ENCODE results near the gene TMEM43.

Gene TMEM43

DNA sequence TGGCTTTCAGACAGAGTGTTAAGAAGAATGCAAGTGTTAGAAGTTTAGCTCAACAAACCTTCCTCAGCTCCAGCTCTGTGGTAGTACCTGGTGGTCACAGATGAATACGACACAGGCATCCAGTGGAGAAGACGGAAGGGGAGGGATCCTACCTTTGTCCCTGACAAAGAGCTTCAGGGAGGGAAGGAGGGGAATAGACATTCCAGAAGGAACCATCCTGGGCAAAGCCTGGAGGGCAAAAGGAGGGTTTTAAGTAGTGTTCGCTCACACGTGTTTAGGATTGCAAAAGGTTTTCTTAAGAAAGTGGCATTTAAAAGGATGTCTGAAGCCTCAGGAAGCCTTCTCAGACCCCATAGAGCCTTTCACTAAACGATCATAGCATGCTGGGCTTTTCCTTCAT is 3.0 kb upstream of the TMEM43 start:
- DNase-seq (ENCODE audit: low read depth) = no peak

DNA sequence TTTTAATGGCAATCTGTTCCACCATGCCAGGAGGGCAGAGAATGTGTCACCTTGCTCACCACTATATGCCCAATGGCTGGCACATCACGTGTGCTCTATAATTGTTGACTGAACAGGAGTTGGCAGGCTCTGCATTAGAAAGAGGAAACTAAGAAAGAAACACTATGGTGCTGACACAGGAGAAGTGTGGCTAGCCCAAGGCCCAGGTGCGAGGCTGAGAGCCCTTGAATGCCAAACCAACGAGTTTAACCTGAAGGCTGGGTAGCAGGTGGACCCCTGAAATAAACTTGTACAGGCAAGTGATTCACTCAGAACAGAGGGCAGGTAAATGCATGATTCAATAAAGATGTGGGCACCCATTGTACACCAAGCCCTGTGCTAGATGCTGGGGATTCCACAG is 2.6 kb upstream of the TMEM43 start:
- DNase-seq (ENCODE audit: low read depth) = no peak

DNA sequence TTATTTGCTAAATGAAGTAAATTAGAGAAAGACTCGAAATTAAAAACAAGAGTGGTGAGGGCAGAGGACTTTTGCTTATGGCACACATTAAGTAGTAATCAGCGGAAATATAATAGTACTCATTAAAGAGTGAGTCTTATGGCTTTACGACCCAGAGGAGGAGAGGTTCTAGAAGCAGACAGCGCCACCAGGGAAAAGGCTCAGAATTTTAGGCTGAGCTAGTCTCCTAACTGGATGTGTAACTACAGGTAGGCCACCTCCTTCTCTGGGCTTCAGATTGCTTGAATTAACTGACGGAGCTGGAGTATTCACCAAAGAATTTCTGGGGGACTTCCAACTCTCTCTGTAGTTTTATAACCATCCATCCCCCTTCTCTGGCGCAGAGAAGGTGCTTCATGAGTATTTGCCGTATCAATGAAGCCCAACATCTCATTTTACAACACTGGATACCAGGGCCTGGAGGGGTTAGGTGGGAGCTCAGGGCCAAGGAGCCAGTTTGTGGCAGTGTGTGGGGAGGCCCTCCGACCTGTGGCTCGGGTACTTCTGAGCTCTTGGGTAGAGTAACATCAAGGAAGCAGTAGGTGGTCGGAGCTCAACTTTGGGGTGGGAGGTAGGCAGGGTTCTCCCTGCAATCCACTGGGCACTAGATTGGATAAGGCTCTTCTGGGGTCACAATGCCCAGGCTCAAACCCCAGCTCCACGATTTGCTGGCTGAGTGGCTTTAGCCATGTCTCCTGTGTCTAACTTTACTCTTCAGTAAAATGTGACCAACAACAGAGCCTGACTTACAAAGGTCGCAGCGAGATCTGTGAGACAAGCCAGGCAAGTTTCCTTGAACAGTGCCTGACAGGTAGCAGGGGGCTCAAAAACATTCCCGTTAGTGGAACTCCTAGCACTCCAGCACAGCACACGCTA is 1.3 kb upstream of the TMEM43 start:
- DNase-seq (ENCODE audit: low read depth) = no peak

DNA sequence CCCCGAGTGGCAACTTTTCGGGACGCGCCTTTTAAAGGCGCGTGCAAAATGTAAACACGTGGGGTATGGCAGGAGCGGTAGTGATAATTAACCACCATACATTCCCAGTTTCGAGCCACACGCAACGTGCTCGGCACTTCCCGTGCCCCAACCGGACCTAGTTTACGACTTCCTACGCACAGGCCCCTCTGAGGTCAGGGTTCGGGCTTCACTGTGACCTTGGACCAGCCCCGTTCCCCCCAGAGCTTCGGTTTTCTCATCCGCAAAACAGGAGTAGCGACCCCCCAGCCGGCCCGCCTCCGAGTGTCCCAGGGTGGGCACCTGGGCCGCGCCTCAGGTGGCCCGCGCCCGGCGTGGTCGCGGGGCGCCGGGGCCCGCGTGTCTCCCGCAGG is 633 bp upstream of the TMEM43 start:
- peak; percentile 44 for DNase-seq (ENCODE audit: low read depth)

DNA sequence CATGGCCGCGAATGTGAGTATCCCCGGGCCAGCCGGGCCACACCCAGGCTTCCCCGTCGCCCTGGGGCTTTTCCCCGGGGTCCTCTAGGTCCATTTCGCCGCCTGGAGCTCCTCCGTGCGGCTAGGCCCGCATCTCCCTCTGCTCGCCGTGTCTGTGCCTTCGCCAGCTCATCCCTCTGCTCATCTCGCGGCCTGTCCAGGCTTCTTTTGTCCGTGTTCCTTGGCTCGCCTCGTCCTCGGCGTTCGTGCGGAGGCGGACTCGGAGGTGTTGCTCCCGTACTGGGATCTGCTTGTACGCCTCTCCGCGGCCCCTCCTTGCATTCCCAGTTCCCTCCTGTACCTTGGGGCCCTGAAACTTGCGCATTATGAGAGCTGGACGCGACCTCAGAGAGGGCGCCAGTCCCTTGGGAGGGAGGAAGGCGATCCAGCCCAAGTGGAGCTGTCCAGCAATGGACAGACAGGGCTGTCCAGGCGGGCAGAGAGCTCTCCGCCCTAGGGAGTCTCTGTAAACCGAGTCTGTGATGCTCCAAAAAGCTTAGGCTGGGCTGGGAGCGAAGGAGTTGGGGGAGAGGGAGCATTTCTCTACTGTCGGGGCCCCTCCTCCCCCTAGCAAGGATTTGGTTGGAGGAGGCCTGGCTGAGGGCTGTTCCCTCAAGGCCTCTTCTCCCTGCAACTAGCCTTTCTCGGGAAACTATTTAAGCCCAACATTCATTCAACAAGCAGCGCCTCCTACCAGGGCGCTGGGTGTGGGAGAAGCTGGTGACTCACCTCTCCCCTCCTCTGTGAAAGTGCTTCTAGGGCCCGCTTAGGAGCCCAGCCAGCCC is 553 bp downstream of the TMEM43 start:
- DNase-seq (ENCODE audit: low read depth) = peak; percentile 45

DNA sequence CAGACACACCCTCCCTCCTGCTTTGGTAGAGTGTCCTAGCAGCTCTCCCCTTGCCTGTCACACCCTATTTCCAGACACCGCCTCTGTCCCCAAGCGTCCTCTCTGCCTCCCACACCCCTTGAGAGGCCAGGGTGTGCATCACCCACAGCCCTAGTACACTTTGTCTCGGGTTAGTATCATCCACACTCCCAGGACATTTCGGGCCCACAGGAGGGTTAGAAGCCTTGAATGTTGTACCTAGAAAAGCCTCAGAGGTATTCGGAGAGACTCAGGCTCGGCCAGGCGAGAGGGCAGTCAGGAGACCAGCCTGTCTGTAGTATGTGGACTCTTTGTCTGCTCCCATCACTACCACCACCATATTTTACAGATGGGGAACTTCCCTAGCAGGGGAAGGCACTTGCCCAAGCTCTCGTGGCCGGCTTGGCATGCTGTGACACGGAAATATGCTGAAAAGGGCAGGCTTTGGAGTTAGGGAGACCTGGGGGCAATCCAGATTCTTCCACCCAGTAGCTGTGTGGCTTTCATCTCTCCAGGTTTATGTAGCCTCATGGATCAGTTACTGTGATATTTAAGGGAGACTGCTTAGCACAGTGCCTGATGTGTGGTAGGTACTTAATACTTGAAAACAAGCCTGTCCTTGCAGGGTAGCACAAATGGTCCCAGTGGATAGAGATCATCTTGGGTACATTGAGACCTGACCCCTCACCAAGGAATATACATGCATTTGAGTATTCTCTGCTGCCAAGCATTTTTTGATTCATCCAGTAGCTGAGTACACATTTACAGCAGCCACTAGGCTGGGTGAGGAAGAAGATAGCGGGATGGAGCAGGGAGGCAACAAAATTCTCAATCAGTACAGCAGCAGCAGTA is 1.4 kb downstream of the TMEM43 start:
- no peak for DNase-seq (ENCODE audit: low read depth)

DNA sequence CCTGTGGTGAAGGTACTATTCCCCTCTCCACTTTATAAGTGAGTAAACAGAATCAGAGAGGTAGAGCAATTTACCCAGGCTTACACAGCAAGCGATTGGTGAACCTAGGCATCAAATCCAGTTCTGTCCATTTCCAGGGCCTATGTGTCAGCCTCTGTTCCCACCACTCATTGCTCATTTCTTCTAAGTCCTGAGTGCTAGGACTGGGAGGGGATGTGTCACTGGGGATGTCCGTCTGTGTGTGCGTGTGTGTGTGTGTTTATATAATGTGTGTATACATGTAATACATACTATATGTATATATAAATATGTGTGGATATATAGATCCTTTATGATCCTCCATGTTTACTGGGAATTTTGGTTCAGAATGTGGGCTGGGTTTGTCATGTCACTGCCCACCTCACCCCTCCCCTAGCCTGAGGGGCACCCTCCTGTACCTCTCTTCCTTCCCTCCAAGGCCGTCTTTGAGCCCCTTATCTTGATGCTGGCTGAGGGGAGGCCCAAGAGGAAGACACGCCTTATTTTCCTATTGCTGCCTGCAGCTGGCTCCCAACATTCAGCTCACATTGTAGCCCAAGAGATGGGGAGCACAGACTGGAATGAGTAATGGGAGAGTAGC is 2.1 kb downstream of the TMEM43 start:
- DNase-seq (ENCODE audit: low read depth) = no peak

DNA sequence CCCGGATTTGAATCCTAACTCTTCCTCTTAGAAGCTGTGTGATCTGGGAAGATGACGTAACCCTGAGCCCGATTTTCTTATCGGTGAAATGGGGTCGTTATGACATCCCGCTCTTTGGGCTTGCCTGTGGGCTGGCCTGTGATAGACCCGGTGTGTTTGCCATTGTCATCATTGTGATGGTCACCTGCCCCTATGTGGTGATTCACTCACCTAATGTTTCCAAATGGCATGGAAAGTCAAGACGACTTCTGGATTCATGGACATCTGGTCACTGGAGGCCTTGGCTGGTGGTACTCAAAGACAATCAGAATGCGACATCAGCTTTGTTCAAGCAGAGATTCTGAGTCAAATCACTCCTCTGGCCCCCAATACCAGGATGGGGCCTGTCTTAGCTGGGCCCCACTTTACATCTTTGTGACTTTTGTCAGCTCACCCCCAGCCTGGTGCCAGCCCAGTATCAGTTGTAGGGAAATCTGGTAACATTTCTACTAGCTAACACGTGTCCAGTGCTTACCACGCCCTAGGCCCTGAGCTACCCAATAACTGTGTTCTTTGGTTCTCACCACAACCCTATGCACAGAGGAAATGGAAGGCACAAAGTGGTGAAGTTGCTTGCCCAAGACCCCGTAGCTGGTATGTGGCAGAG is 2.8 kb downstream of the TMEM43 start:
- DNase-seq (ENCODE audit: low read depth) = no peak

DNA sequence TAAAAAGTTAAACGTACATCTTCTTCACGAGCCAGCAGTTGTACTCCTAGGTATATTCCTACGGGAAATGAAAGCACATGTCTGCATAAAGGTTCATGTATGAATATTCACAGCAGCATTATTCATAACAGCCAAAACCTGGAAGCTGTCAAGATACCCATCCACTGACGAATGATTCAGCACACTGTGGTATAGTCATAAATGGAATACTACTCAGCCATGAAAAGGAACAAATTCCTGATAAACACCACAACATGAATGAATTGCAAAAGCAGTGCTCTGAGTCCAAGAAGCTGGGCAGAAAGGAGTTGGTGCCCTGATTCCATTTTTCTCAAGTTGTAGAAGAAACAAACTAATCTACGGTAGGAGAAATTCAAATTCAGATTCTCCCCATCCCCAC is 3.9 kb downstream of the TMEM43 start:
- no peak for DNase-seq (ENCODE audit: low read depth)

DNA sequence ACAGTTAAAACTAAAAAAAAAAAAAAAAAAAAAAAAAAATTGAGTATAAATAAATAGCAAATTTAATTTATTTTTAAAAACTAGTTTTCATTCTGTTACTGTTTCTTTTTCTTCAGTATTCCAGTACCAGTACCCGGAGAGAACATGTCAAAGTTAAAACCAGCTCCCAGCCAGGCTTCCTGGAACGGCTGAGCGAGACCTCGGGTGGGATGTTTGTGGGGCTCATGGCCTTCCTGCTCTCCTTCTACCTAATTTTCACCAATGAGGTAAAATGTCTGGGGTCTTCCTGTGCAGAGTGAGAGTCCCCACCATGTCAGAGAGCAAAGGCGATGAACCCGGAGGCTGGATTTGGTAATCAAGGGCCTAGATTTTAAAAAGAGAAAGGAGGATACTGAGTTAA is 4.4 kb downstream of the TMEM43 start:
- DNase-seq (ENCODE audit: low read depth) = no peak

DNA sequence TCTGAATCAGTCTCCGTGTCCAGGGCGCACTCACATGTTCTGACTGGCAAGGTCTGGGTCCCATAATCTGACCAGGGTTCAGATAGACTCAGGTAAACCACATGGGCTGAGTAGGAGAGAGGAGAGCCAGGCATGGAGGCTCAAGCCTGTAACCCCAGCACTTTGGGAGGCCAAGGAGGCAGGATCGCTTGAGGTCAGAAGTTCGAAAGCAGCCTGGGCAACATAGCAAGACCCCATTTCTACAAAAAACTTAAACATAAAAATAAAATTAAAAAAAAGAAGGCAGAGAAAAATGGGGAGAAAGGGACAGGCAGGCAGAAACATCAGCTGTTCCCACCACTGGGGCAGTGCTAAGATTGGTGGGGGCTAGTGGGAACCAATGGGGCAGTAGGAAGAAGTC is 5.4 kb downstream of the TMEM43 start:
- DNase-seq (ENCODE audit: low read depth) = no peak

DNA sequence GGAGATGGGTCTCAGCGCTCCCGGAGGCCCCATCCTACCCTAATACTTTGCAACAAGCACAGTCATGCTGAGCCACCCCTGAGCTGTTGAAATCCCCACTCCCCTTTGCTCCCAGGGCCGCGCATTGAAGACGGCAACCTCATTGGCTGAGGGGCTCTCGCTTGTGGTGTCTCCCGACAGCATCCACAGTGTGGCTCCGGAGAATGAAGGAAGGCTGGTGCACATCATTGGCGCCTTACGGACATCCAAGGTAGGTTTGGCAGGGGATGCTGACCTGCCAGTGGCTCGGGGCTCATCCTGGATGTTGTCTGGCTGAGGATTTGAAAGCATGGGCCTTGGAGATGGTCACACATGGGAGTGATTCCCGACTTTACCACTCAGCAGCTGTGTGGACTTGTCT is 5.9 kb downstream of the TMEM43 start:
- no peak for DNase-seq (ENCODE audit: low read depth)

DNA sequence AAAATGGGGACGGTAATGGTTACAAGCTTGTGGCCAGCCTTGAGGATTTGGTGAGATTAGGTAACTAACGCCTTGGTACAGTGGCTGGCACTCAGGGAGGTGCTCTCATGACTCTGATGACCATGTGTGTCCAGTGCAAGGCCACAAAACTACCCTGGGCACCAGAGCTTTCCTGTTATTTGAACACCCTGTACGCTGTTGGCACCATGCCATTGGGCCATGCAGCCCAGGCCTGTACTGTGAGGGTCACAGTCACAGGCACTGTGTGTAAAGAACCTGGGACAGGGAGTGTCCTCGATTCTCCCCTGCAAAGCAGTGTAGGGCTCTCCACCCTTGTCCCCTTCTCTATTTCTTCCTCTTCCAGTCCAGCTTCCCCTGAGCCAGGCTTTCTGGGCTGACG is 6.3 kb downstream of the TMEM43 start:
- DNase-seq (ENCODE audit: low read depth) = no peak

DNA sequence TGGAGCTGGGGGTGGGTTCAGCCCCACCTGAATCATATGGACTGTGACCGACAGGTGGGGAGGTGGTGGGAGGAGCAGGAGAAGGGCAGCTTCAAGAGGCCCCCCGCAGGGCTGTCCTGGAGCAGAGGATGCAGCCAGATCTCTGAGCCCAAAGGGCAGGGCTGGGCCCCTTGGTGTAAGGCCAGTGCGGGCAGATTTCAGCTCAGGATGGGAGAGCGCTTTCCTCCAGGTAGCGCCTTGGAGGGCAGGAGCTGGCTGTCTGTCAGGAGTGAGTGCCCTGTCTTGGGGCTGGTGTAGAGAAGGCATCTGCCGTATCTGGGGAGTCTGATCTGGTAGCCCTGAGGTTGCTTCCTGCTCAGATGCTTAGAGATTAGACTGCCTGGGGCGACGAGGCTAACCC is 7.3 kb downstream of the TMEM43 start:
- no peak for DNase-seq (ENCODE audit: low read depth)

DNA sequence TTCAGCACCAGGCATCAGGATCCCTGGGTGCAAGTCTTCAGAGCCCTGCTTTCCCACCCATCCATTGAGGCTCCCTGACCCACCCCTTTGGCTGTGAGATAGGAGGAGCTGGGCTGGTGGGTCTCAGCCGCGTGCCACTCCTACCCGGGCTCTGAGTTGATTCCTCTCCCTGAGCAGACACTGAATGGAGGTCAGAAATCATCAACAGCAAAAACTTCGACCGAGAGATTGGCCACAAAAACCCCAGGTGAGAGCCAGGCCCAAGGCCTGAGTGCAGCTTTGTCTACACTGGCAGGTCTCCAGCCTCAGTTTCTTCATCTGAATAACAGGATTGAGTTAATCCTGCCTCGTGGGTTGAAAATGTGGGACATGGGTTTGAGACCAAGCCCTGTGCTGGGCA is 7.8 kb downstream of the TMEM43 start:
- no peak for DNase-seq (ENCODE audit: low read depth)

DNA sequence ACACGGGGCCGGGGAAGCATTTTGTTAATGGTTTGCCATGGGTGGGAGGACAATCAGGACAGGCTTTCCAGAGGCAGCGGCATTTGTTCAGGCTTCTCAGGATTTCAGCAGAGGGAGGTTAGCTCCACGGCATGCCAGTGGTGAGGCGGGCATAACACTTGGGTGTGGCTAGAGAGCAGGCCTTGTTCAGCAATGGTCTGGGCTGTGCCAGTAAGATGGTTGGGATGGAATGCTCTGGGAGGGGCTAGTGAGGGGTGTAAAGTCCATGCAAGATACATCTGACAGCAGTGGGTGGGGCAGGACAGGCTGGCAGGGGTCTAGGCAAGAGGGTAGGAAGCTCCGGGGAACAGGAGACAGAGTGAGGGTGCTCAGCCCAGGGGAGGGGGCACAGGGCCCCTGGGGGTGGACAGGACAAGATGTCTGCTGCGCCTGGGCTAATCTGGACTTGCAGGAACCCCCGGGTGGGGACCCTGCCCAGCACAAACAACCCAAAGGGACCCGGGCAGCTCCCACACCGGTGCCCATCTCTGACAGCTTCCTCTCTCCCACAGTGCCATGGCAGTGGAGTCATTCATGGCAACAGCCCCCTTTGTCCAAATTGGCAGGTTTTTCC is 8.4 kb downstream of the TMEM43 start:
- no peak for DNase-seq (ENCODE audit: low read depth)

DNA sequence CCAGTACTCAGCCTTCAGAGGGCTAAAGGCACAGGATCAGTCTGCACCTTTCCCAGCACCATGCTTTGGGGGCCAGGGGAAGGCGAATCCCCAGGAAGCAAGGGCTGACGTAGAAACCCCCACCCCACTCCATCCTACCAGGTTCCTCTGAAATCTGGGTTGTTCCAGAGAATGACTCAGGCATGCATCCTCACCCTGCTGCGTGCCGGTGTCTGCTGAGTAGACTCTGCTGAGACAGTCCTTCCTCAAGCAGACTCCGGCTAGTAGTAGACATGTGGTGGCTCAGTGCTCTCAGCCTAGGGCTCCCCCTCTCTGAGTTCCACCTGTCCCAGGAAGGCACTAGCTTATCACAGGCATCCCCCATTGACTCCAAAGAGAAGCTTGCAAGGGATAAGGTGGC is 9.0 kb downstream of the TMEM43 start:
- DNase-seq (ENCODE audit: low read depth) = no peak

DNA sequence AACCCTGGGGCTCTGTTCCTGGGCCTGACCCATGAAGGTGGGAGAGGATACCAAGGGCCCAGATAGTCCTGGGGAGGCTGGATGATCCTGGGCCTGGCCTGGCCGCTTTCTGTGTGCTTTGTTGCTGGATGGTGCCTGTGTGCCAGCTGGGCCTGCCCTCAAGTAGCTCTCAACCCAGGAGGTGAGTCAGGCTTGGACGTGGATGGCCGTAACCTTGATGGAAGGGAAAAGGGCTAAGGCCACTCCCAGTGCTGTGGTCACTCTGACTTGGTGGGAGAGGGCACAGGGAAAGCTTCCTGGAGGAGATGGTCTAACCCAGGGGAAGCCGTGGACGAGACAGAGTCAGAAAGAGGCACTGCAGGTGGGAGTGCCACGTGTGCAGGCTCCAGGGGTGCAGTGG is 9.4 kb downstream of the TMEM43 start:
- DNase-seq (ENCODE audit: low read depth) = no peak

DNA sequence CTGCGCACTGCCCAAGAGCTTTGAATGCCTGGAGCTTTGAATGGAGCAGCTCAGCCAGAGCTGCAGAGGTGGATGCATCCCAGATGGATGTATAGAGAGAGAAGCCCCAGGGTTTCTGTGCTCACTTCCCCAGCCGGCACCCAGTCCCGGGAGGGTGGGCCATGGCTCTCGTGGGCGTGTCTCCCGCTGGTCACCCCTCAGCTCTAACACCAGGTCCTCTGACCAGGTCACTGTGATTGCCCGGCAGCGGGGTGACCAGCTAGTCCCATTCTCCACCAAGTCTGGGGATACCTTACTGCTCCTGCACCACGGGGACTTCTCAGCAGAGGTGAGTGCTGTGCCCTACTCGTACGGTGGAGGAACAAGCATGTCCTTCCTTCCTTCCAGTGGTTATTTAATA is 10.7 kb downstream of the TMEM43 start:
- no peak for DNase-seq (ENCODE audit: low read depth)

DNA sequence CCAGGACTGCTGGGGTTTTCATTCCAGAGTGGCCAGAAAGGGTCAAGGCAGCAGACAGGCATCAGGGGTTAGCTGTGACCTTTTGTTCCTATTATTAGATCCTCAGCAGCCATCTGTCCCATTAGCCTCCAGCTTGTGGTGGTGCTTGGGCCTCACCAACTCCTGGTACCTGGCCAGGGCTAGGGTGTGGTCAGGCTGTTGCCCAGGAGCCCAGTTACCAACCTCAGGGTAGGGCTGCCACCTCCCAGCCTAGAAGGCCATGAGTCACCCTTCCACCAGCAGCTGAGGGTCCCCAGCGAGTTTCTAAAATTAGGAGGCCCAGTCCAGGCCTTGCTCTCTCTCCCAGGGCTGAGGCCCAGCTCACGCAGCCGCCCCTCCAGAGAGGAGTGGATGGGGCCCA is 12.2 kb downstream of the TMEM43 start:
- no peak for DNase-seq (ENCODE audit: low read depth)

DNA sequence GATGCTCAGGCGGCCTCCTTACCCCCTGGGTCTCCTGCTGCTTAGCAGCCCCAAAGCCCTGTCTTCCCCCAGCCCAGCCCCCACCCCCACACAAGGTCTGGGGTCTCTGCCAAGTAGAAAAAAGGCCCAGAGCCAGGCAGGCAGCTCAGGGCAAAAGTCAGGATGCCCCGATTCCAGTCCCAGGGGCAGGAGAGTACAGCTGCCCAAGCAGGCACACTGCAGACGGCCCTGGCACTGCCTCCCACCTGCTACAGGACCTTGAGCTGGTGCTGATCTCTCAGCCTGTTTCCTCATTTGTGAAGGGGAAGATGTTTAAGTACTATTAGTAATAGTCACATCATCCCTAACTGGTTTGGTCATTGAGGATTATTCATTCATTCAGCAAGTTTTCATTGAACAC is 12.6 kb downstream of the TMEM43 start:
- DNase-seq (ENCODE audit: low read depth) = no peak

All from activated T-cell treated with anti-CD3 and anti-CD28 coated beads for 1 hour (primary cell).